ENCODE data around the gene CRIM1.
A peak's percentile ranks its signal among the peaks of the same experiment; 100 is the strongest.

CRIM1 gene

DNA sequence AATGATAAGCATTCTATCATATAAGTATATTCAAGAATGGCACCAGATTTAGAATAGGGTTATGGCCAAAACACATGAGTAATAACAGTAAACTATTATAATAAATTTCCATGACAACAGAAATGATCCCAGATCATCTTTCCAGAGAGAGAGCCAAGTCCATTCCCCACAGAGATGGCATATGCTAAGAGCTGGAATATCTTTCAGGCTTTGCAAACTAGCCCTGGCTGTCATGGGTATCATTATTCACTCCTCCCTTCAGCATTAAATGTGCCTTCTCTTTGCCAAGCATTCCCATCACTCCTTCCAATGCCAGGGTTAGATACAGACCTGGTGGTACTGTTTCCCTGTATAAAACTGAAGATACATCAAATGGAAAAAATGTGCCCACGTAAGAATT is 231.5 kb downstream of the CRIM1 start:
- no peak for DNase-seq

DNA sequence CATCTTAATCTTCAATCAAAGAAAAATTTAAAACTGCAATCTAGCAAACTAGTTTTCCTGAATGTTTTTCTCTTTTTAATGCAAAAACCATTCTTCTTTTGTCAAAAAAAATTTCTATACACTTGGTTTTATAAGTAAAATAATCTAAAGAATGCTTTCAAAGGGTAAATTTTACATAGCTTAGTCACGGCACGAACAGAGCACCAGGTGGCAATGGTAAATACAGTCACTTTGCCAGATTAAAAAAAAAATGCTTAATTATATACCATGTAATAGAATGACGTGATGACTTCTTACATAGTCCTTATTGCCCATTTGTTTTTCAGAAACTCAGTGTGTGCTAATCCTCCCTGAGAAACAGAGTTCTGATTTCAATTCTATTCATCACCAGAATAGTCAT is 232.0 kb downstream of the CRIM1 start:
- DNase-seq = no peak

DNA sequence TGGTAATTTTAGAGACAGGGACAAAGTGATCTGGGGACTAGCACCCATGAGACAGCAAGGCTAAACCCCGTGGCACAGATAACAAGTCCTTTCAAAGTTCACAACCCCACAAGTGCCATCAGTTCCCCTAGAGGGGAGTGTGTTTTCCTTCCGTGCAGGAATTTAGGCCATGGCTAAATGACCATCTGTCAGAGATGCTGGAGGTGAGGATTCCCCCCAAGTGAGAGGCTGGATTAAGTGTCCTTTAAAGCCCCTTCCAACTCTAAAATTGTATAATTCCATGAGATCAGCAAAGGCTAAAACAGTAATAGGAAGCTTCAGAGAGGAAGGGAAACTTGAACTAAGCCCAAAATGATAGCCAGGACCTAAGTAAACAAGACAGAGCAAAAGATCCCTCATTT is 233.7 kb downstream of the CRIM1 start:
- DNase-seq = no peak

DNA sequence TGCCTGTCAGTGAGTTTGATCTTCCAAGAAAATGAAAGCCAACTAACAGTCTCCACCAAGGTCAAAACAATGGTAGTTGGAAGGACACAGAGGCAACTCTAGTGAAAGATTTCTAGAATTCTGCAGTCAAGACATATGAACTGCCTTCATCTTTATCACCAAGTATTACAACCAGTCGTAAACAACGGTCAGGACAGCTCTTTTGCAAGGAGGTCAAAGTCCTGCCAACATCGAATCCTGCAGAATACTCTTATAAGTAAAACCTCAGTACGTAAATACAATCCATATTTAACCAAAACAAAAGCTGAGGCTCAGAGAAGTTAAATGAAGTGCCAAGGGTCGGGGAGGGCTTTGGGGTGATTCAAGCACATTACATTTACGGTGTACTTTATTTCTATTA is 239.3 kb downstream of the CRIM1 start:
- no peak for DNase-seq

DNA sequence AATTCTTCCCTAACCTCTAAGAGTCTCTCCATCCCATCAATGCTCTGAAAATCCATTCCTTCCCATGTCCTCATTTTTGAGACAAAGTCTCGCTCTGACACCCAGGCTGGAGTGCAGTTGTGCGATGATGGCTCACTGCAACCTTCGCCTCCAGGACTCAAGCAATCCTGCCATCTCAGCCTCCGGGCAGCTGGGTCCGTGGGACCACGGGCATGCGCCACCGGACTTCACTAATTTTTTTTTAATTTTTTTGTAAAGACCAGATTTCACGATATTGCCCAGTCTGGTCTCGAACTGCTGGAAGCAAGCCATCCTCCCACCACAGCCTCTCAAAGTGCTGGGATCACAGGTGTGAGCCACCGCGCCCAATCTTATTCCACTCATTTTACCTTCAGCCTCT is 240.8 kb downstream of the CRIM1 start:
- DNase-seq = no peak

DNA sequence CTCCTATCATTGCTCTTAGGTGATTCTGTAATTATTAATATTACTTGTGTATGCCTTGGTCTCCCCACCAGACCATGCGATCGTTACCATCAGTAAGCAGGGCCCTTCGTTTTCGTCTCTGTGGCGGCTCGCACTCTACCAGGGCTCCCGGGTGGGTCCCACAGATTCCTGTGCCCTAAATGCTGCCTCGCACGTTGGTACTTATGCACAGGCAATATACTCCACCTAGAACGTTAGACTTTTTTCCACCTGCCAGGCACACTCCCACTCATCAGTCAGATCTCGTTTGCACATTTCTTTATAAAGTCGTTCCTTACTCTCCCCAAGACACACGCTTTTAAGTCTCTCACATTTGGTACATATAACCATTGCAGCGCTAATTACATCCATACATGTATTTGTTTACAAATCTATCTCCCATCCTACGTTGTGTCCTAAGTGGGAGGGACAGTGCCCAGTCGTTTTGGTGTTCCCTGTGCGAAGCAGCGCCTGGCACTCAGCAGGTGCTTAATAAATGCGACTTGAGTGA is 241.5 kb downstream of the CRIM1 start:
- DNase-seq = no peak

DNA sequence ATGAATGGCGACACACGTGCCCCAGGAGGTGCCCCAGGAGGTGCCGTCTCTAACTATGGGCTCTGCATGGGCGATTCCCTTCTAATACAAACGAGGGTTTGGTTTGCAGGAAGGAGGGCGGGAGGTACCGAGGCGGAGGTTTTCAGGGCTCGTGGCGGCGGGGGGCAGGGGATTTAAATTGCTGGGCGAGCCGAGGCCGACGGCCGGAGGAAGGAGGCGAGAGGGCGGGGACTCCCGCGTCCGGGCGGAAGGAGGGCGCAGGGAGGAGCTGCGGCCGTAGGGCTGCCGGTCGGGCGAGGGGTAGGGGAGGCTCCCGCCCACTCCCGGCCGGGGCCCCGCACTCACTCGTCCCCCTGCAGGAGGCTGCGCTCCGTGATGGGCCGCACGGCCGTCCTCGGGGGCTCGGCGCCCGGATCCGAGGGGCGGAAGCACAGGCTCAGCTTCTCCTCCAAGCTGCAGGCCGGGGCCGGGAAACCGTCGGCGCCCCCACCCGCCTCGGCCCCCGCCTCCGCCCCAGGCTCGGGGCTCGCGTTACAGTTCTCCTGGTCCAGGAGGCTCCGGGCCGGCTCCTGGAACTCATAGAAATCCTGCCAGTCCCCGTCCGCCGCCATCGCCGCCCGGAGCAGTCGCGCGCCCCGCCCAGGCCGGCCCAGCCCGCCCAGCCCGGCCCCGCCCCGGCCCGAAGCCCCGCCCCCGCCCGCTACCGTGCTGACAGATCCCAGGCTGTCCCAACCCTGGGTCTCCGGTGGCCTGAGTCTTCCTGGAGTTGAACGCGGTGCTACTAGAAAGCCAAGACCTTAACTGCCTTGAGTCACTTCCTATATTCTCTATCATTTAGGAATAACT is 242.2 kb downstream of the CRIM1 start, which contains the start of gene FEZ2:
Gene FEZ2 (minus strand): TSS at position 637 of the 846 bp plus-strand sequence. CDS start 26 bp downstream, at position 611.
- DNase-seq = peak; percentile 36
